Measurements from ENCODE around the gene TOE1. TPM values are rescaled to one million over a fixed set of nuclear protein-coding genes. Genes with fewer than 3 reads are reported as not detected.

TOE1 gene
- total RNA-seq, 1 experiment from 2014 or later: 18.2 TPM

GRCh38 chr1:45305231-45305630 is 34.7 kb upstream of the TOE1 start:
- TF ChIP-seq CTCF (conservative IDR thresholded peaks at IDR 0.05; ENCODE audit: low read depth, low read length) (no peak), EZH2 (IDR thresholded peaks at IDR 0.05; ENCODE audit: low read length, unreplicated experiment) (no peak), EZH2phosphoT487 (IDR thresholded peaks at IDR 0.05; ENCODE audit: borderline replicate concordance, low read length) (no peak)
- intact Hi-C loops (cut with micrococcal nuclease): no loop called here
- H3K4me2 ChIP-seq (ENCODE audit: low read length): no peak overlapping the region
- peaks cover 22% of the 10 kb centered on the region for H3K4me1 ChIP-seq (ENCODE audit: insufficient read depth, low read length)
- H4K20me1 ChIP-seq (ENCODE audit: low read length): no peaks in the 10 kb centered on the region
- H3K9me3 ChIP-seq (ENCODE audit: low read length): no peaks in the 10 kb centered on the region
- no peak overlapping the region for H3K27ac ChIP-seq (ENCODE audit: low read length)
- no peak overlapping the region for H3K4me3 ChIP-seq (ENCODE audit: low read length)
- H3K27me3 ChIP-seq (ENCODE audit: low read length): no peaks in the 10 kb centered on the region
- no peak overlapping the region for H2AFZ ChIP-seq (ENCODE audit: low read length)
- H3K79me2 ChIP-seq (ENCODE audit: low read length): 0 out of 2 replicates have a peak, but pooled peaks cover 5% of the 10 kb centered on the region
- ATAC-seq (no peak), DNase-seq (no peak)
- peaks cover 7% of the 10 kb centered on the region for H3F3A ChIP-seq (ENCODE audit: low read length, unreplicated experiment)
- H3K36me3 ChIP-seq (ENCODE audit: low read depth, low read length): no peaks in the 10 kb centered on the region
- no peak overlapping the region for H3K9ac ChIP-seq (ENCODE audit: low read length)
- ChIA-PET POLR2A (ENCODE audit: unreplicated experiment) (no interaction called here), CTCF (no interaction called here)
- H3K9me2 ChIP-seq (replicated peaks; ENCODE audit: low read length): no peaks in the 10 kb centered on the region
- BruUV-seq (replicated peaks): no TSS peak

GRCh38 chr1:45306319-45306718 is 33.7 kb upstream of the TOE1 start:
- Histone ChIP-seq H3K27ac (ENCODE audit: low read length) (no peak overlapping the region), H3K36me3 (ENCODE audit: low read depth, low read length) (no peaks in the 10 kb centered on the region), H3K9me2 (replicated peaks; ENCODE audit: low read length) (no peaks in the 10 kb centered on the region), H3K27me3 (ENCODE audit: low read length) (no peaks in the 10 kb centered on the region), H4K20me1 (ENCODE audit: low read length) (no peaks in the 10 kb centered on the region), H3K4me3 (ENCODE audit: low read length) (no peak overlapping the region), H3K4me2 (ENCODE audit: low read length) (peak overlapping the region; percentile 6; the same call in 1 of the 2 replicates), H3F3A (ENCODE audit: low read length, unreplicated experiment) (peaks cover 7% of the 10 kb centered on the region), H3K79me2 (ENCODE audit: low read length) (0 out of 2 replicates have a peak, but pooled peaks cover 5% of the 10 kb centered on the region), H3K9me3 (ENCODE audit: low read length) (no peaks in the 10 kb centered on the region), H2AFZ (ENCODE audit: low read length) (peak overlapping the region; percentile 53), H3K9ac (ENCODE audit: low read length) (no peak overlapping the region), H3K4me1 (ENCODE audit: insufficient read depth, low read length) (peaks cover 22% of the 10 kb centered on the region)
- DNase-seq (peak; percentile 36), ATAC-seq (no peak)
- CTCF ChIA-PET: no interaction called here
- no peak for TF ChIP-seq CTCF (conservative IDR thresholded peaks at IDR 0.05; ENCODE audit: low read depth, low read length)
- no peak for TF ChIP-seq EZH2 (IDR thresholded peaks at IDR 0.05; ENCODE audit: low read length, unreplicated experiment)
- no peak for TF ChIP-seq EZH2phosphoT487 (IDR thresholded peaks at IDR 0.05; ENCODE audit: borderline replicate concordance, low read length)
- intact Hi-C loops (cut with micrococcal nuclease): no loop called here
- BruUV-seq (replicated peaks): no TSS peak
- POLR2A ChIA-PET (ENCODE audit: unreplicated experiment): no interaction called here

GRCh38 chr1:45306905-45307304 is 33.1 kb upstream of the TOE1 start:
- ATAC-seq (no peak), DNase-seq (no peak)
- CTCF ChIA-PET: no interaction called here
- H3K4me3 ChIP-seq (ENCODE audit: low read length): no peak overlapping the region
- intact Hi-C loops (cut with micrococcal nuclease): no loop called here
- no peaks in the 10 kb centered on the region for H3K9me3 ChIP-seq (ENCODE audit: low read length)
- POLR2A ChIA-PET (ENCODE audit: unreplicated experiment): no interaction called here
- H3K36me3 ChIP-seq (ENCODE audit: low read depth, low read length): no peaks in the 10 kb centered on the region
- H3K4me2 ChIP-seq (ENCODE audit: low read length): peak overlapping the region; percentile 6; the same call in 1 of the 2 replicates
- H3K4me1 ChIP-seq (ENCODE audit: insufficient read depth, low read length): peaks cover 22% of the 10 kb centered on the region
- H3K27me3 ChIP-seq (ENCODE audit: low read length): no peaks in the 10 kb centered on the region
- no peak overlapping the region for H3K27ac ChIP-seq (ENCODE audit: low read length)
- H2AFZ ChIP-seq (ENCODE audit: low read length): peak overlapping the region; percentile 53
- no TSS peak for BruUV-seq (replicated peaks)
- H3F3A ChIP-seq (ENCODE audit: low read length, unreplicated experiment): peaks cover 7% of the 10 kb centered on the region
- H3K9me2 ChIP-seq (replicated peaks; ENCODE audit: low read length): no peaks in the 10 kb centered on the region
- TF ChIP-seq EZH2phosphoT487 (IDR thresholded peaks at IDR 0.05; ENCODE audit: borderline replicate concordance, low read length): no peak
- H3K9ac ChIP-seq (ENCODE audit: low read length): no peak overlapping the region
- 0 out of 2 replicates have a peak, but pooled peaks cover 5% of the 10 kb centered on the region for H3K79me2 ChIP-seq (ENCODE audit: low read length)
- no peaks in the 10 kb centered on the region for H4K20me1 ChIP-seq (ENCODE audit: low read length)
